Chondrocyte (in vitro differentiated cells): ENCODE results near the gene PPARG. TPM values are rescaled to one million over a fixed set of nuclear protein-coding genes. Genes with fewer than 3 reads are reported as not detected.

Source experiments
- DNase-seq: peaks from one replicate; pipeline ENCODE4 v3.0.0; 2021; ENCODE audit warnings: mixed read lengths, low spot score
- H3K27ac Mint-ChIP-seq: one replicate; pipeline ENCODE4 v1.8.0; 2021; ENCODE audit warnings: mild to moderate bottlenecking, moderate library complexity, mixed read lengths; ENCODE audit not compliant: unreplicated experiment
- H3K27me3 Mint-ChIP-seq: 2 replicates; pipeline ENCODE4 v1.8.0; 2021; ENCODE audit warnings: low read depth, mixed read lengths
- H3K36me3 Mint-ChIP-seq: 2 replicates; pipeline ENCODE4 v1.8.0; 2021; ENCODE audit warnings: low read depth, mixed read lengths
- H3K4me1 Mint-ChIP-seq: 2 replicates; pipeline ENCODE4 v1.8.0; 2021; ENCODE audit warnings: low read depth, mild to moderate bottlenecking, mixed read lengths
- H3K4me3 Mint-ChIP-seq: one replicate; pipeline ENCODE4 v1.8.0; 2021; ENCODE audit warnings: mild to moderate bottlenecking, moderate library complexity, mixed read lengths; ENCODE audit not compliant: unreplicated experiment
- H3K9me3 Mint-ChIP-seq: 2 replicates; pipeline ENCODE4 v1.8.0; 2021; ENCODE audit warnings: low read depth, mixed read lengths
- CTCF ChIP-seq: fragments of 200-600 bp; sonication (generic); IDR thresholded peaks from 2 replicates; pipeline ENCODE4 v1.5.0; 2021; ENCODE audit warnings: antibody characterized with exemption, mild to moderate bottlenecking, moderate library complexity
- total RNA-seq: library from RNA; stranded (reverse); gene quantifications from 3 replicates; pipeline ENCODE4 v1.2.1, GENCODE V29; 2021

PPARG gene
- total RNA-seq, 1 donor from 2014 or later = 9.2 TPM

GRCh38 chr3:12440927-12441714 is 152.3 kb downstream of the PPARG start:
- Mint-ChIP-seq H3K27ac (peak overlapping the region; percentile 88), H3K4me3 (no peak overlapping the region), H3K9me3 (no peaks in the 10 kb centered on the region), H3K27me3 (no peaks in the 10 kb centered on the region), H3K4me1 (peaks cover 86% of the 10 kb centered on the region), H3K36me3 (no peaks in the 10 kb centered on the region)
- TF ChIP-seq CTCF = no peak
- DNase-seq = no peak

DNA sequence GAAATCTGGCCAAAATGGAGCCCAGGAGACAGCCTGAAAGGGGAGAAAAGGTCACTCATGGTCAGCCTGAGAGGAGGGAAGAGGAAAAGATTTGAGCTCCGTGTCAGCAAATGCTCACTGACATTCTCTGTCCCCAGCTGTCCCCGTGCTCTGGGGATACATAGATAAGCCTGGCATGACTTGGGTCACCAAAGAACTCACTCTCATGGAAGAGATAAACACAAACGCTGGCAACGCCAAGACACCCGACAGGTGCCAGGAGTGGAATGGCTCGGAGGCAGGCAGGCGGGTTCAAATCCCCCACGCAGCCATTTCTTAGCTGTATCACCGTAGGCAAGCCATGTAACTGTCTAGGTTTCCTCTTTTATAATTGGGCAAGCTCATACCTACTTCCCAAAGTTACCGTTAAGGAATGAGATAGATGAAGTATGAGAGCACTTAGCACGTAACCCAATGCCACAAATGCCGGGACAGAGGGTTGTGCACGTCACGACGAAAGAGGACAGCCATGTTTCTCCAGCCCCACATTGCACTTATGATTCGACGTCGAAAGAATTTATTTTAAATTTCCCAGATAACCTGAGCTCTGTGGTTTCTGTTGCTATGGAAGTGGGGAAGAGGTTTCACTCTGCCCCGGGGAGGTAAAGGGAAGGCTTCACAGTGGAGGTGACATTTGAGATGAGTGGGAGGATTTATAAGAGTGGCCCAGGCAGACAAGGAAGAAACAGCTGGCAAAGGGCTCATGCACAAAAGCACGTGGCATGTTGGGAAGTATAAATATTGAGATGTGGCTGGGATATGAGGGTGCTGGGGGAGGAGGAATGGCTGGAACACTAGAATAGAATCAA is 154.0 kb downstream of the PPARG start:
- TF ChIP-seq CTCF = no peak
- H3K27ac Mint-ChIP-seq = peak overlapping the region; percentile 75
- no peaks in the 10 kb centered on the region for H3K9me3 Mint-ChIP-seq
- no peak for DNase-seq
- no peaks in the 10 kb centered on the region for H3K27me3 Mint-ChIP-seq
- peaks cover 69% of the 10 kb centered on the region for H3K4me1 Mint-ChIP-seq
- no peak overlapping the region for H3K4me3 Mint-ChIP-seq
- H3K36me3 Mint-ChIP-seq = no peaks in the 10 kb centered on the region

GRCh38 chr3:12443781-12444522 is 155.1 kb downstream of the PPARG start:
- Mint-ChIP-seq H3K4me1 (peaks cover 64% of the 10 kb centered on the region), H3K36me3 (no peaks in the 10 kb centered on the region), H3K27me3 (no peaks in the 10 kb centered on the region), H3K27ac (peak overlapping the region; percentile 87), H3K9me3 (no peaks in the 10 kb centered on the region), H3K4me3 (no peak overlapping the region)
- no peak for TF ChIP-seq CTCF
- no peak for DNase-seq

DNA sequence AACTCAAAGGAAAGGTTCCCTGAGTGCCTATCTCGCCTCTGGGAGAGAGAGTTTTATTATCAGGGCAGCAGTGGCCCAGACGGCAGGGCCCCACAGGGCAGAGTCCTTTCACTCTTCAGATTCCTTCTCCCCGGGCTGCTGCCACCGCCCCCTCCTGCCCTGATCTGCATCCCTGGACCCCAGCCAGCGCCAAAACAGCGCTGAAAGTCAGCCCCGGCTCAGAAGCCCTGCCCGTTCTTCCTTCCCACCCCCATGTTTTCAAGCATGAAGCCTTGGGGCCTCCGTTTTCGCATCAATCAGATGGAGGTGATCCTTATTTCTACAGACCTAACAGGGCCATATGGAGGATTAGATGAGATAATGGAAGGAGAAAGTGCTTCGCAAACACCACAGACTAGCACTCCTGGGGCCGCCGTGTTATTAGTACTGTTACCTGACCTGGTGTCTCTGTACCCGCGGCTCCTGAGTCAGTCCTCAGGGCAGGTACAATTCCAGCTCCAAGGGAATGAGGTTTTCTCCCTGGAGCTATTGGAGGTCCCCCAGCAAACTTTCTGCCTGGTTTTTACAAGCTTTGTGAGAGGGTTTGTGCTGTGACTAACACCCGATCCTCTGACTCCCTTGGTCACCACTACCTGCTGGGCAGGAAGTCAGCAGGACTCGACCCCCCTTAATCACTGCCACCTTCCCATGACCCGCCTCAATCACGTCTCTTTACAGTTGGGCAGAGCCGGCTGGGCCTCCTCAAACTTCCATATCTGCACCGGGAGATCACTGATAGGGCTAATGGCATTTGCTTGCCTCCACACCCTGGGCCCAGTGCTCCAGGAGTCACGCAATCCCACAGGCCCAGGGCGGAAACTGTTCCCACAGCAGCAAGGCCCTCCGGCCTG is 156.0 kb downstream of the PPARG start:
- no peak for TF ChIP-seq CTCF
- H3K27me3 Mint-ChIP-seq = no peaks in the 10 kb centered on the region
- peaks cover 55% of the 10 kb centered on the region for H3K4me1 Mint-ChIP-seq
- no peaks in the 10 kb centered on the region for H3K36me3 Mint-ChIP-seq
- H3K27ac Mint-ChIP-seq = peak overlapping the region; percentile 87
- no peak overlapping the region for H3K4me3 Mint-ChIP-seq
- DNase-seq = no peak
- no peaks in the 10 kb centered on the region for H3K9me3 Mint-ChIP-seq
